ENCODE data around the gene OR13C5.

DNA sequence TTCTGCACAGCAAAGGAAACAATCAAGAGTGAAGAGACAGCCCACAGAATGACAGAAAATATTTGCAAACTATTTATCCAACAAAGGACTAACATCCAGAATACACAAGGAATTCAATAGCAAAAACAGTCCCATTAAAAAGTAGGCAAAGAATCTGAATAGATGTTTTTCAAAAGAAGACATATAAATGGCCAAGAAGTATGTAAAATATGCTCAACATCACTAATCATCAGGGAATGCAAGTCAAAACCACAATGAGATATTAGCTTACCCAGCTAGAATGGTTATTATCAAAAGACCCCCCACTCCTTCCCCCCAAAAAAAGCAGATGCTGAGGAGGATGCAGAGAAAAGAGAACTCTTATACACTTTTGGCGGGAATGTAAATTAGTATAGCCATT is 43.7 kb downstream of the OR13C5 start:
- TF ChIP-seq, protein P1, sequence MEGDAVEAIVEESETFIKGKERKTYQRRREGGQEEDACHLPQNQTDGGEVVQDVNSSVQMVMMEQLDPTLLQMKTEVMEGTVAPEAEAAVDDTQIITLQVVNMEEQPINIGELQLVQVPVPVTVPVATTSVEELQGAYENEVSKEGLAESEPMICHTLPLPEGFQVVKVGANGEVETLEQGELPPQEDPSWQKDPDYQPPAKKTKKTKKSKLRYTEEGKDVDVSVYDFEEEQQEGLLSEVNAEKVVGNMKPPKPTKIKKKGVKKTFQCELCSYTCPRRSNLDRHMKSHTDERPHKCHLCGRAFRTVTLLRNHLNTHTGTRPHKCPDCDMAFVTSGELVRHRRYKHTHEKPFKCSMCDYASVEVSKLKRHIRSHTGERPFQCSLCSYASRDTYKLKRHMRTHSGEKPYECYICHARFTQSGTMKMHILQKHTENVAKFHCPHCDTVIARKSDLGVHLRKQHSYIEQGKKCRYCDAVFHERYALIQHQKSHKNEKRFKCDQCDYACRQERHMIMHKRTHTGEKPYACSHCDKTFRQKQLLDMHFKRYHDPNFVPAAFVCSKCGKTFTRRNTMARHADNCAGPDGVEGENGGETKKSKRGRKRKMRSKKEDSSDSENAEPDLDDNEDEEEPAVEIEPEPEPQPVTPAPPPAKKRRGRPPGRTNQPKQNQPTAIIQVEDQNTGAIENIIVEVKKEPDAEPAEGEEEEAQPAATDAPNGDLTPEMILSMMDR (IDR thresholded peaks at IDR 0.05; ENCODE audit: low read depth, low read length): no peak
- no peak for TF ChIP-seq POLR2A (IDR thresholded peaks at IDR 0.05; ENCODE audit: extremely low read depth, insufficient read length)
- TF ChIP-seq, protein P2, sequence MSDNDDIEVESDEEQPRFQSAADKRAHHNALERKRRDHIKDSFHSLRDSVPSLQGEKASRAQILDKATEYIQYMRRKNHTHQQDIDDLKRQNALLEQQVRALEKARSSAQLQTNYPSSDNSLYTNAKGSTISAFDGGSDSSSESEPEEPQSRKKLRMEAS (IDR thresholded peaks at IDR 0.05; ENCODE audit: low read depth, low read length): no peak

All from NB4 (cell line).